GM12875 (cell line): ENCODE results near the gene TNNI2.

Experiments
- H3K4me3 ChIP-seq: one replicate; pipeline ENCODE4 v1.5.1; 2011; ENCODE audit warnings: low read depth, low read length, control low read depth
- TF ChIP-seq, protein P1 (sequence below): IDR thresholded peaks from 2 replicates; pipeline ENCODE4 v1.5.1; 2011; ENCODE audit warnings: low read depth, mild to moderate bottlenecking, control low read depth, inconsistent platforms, low read length, moderate library complexity, borderline replicate concordance; ENCODE audit not compliant: insufficient read depth

TNNI2 gene

DNA sequence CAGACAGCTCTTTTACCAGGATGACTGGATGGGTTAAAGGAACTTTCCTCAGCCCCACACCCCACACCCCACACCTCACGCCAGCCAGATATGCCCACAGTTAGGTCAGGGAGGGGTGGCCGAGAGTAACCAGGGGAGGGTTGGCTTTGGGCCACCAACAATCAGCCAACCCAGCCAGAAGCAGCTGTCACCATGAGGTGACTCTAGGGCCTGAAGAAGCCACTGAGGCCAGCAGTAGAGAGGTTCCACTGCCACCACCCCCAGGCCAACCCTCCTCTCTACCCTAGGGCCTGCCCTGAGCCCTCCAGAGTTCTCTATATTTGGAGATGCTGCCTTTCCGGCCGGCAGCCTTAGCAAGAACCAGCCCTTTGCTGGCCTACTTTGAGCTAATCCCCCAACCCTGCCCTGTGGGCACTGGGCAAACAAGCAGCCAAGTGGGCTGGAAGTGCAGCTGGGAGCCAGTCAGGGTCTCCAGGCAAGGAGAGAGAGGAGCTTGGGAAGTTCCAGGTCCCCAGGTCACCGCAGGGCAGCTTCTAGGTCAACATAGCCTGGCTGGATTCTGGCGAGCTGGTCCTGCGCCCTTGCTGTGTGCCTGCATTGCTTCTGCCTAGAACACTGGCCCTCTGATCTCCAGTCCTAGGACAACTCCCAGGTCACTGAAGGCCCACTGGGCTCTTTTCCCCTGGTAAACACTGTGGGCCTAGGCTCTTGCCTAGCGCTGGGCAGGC is 16.0 kb upstream of the TNNI2 start:
- H3K4me3 ChIP-seq: no peak overlapping the region
- TF ChIP-seq, protein P1, sequence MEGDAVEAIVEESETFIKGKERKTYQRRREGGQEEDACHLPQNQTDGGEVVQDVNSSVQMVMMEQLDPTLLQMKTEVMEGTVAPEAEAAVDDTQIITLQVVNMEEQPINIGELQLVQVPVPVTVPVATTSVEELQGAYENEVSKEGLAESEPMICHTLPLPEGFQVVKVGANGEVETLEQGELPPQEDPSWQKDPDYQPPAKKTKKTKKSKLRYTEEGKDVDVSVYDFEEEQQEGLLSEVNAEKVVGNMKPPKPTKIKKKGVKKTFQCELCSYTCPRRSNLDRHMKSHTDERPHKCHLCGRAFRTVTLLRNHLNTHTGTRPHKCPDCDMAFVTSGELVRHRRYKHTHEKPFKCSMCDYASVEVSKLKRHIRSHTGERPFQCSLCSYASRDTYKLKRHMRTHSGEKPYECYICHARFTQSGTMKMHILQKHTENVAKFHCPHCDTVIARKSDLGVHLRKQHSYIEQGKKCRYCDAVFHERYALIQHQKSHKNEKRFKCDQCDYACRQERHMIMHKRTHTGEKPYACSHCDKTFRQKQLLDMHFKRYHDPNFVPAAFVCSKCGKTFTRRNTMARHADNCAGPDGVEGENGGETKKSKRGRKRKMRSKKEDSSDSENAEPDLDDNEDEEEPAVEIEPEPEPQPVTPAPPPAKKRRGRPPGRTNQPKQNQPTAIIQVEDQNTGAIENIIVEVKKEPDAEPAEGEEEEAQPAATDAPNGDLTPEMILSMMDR: no peak

DNA sequence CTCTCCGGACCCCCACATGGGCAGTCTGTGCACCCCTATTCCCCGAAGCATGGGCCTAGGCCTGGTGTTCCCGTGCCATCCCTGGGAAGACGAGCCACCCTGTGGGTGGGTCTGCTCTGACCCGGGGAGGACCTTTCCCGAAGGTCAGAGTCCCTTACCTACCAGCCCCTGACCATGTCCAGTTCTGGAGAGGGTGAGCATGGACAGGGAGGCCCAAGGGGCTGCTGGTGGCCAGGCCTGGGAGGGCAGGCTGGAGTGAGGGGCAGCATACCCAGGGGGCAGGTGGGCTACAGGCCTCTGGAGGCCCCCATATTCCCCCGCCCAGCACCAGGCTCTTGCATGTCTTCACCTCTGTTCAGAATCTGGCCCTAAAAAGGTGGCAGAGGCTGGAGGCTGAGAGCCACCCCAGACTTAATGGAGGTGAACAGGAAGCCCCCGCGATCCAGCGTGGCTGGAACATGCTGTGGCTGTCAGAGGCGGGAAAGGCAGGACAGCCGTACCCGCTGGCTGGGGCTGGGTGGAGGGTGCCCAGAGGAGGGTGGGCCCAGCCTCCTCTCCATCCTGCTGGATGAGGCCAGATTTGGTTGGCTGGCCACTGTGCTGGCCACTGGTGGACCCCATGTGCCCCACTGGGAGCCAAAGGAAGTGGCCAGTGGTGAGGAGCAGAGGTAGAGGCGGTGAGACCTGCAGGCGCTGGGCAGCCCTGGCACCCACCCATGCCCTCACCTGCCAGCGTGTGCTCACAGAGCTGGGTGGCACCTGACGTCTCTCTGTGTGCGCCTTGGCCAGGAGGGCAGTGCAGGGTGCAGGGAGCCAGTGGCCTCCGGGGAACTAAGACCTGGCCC is 15.2 kb upstream of the TNNI2 start:
- TF ChIP-seq, protein P1: no peak

DNA sequence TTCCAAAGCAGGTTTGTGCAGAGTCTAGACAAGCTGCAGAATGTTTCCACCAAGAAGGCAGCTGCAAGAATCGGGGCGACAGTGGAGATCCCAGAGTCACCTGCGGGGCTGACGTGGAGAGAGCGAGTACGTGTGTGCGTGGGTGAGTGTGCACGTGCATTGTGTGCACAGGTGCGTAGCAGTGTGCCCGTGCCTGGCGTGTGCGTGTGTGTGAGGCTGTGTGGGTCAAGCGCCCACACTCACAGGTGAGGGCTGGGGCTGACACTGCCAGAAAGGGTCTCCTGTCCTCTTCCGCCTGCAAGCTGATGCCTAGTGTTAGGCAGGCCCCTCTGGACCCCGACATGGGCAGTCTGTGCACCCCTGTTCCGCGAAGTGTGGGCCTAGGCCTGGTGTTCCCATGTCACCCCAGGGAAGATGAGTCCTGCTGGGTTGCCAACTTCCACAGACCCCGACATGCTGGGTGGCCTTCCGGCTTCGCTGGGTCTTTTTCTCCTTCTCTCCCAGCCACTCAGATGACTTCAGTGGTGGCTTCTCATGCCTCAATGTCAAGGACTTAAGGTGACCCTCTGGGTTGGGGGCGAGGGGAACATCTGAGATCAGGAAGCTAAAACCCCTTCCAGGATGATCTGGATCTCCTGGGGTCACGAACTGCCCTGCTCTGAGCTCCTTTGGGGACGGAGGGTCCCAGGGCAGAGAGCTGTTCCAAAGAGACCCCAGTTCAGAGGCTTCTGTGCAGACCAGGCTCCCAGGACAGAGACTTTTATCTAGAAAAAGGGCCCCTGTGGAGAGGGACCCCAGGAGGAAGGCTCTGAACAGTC is 14.4 kb upstream of the TNNI2 start:
- TF ChIP-seq, protein P1: no peak
- no peak overlapping the region for H3K4me3 ChIP-seq

More for the DNA sequence above, 15.2 kb upstream of the TNNI2 start:
- H3K4me3 ChIP-seq: no peak overlapping the region

- TF ChIP-seq, protein P1: peak; percentile 70
- H3K4me3 ChIP-seq: no peak overlapping the region
Measured at GRCh38 chr11:1825039-1825740, 13.6 kb upstream of the TNNI2 start.

DNA sequence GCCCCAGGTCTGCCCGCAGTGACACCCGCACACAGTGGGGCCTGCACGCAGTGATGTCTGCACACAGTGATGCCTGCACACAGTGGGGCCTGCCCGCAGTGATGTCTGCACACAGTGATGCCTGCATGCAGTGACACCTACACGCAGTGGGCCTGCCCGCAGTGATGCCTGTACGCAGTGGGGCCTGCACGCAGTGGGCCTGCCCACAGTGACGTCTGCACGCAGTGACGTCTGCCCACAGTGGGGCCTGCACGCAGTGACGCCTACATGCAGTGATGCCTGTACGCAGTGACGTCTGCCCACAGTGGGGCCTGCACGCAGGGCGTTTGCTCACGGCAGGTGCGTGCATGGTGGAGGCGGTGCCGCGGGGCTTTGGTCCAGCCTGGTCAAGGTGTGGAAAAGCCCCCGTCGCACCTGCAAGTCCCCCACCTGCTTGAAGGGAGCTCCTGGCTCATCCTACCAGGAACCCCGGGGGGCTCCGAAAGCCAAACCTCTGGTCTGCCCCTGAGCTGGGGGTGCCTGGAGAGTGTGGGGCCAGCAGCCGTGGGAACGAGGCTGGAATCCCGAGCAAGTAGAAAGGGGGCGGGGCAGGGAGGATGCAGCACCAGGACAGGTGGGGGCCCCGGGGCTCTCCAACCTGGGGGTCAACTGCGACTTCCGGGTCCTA is 12.9 kb upstream of the TNNI2 start:
- no peak overlapping the region for H3K4me3 ChIP-seq
- TF ChIP-seq, protein P1: no peak

DNA sequence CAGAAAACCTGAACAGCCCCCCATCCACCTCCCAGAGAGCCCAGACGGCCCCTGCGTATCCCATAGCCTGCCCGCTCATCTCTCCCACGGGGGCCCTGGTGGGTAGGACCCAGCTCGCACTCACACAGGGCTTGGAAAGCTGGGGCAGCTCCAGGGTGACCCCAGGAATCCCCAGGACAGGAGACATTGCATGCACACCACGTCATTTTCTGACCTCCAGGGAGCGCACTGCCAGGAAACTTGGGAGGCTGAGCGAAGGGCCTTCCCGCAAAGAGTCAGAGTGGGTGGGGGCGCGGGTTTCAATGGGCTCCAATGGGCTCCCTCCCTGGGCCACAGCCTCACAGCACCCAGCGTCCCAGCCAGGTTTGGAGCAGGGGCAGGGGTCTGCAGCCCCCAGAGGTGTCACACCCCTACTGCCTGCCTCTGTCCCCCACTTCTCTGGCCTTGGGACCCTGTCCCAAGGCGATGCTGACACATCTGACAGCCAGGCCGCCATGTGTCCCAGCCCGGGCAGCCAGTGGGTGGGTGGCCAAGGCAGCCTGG is 12.2 kb upstream of the TNNI2 start:
- TF ChIP-seq, protein P1: no peak
- H3K4me3 ChIP-seq: no peak overlapping the region
